Activated CD8-positive, alpha-beta T cell treated with anti-CD3 and anti-CD28 coated beads for 36 hours (primary cell): Measurements from ENCODE around the gene TOPBP1. TPM values are rescaled to one million over a fixed set of nuclear protein-coding genes. Genes with fewer than 3 reads are reported as not detected.
"Not testable (repeated sequence)": the region's sequence is repeated elsewhere in the genome, so short reads cannot be mapped to it uniquely, and the experiment has no call there.

Experiments used
- ATAC-seq: fragments of 200-7000 bp; cut with Tn5 transposase; one replicate; pipeline ENCODE4 v1.10.0; 2021; ENCODE audit warnings: mild to moderate bottlenecking, moderate library complexity
- CTCF ChIA-PET: fragments of 350-600 bp; sonication (Branson Sonifier 250); formaldehyde crosslinking; loops from one replicate; lab custom pipeline; 2021; ENCODE audit warnings: antibody characterized with exemption; lab: Charles Lee
- POLR2A ChIA-PET: fragments of 350-600 bp; sonication (Branson Sonifier 250); formaldehyde crosslinking; loops from one replicate; lab custom pipeline; 2021; ENCODE audit warnings: antibody characterized with exemption; lab: Charles Lee
- DNase-seq: peaks from one replicate; pipeline ENCODE4 v3.0.0-alpha.2; 2020
- H3K27ac Mint-ChIP-seq: one replicate; pipeline ENCODE4 v1.8.0; 2021; ENCODE audit warnings: mild to moderate bottlenecking, mixed read lengths
- H3K27me3 Mint-ChIP-seq: one replicate; pipeline ENCODE4 v1.8.0; 2021; ENCODE audit warnings: mixed read lengths
- H3K36me3 Mint-ChIP-seq: one replicate; pipeline ENCODE4 v1.8.0; 2021; ENCODE audit warnings: low read depth, mixed read lengths
- H3K4me1 Mint-ChIP-seq: one replicate; pipeline ENCODE4 v1.8.0; 2021; ENCODE audit warnings: low read depth, mixed read lengths
- H3K4me3 Mint-ChIP-seq: one replicate; pipeline ENCODE4 v1.8.0; 2021; ENCODE audit warnings: mild to moderate bottlenecking, moderate library complexity, mixed read lengths
- H3K9me3 Mint-ChIP-seq: one replicate; pipeline ENCODE4 v1.8.0; 2021; ENCODE audit warnings: mixed read lengths
- intact Hi-C: fragments of 100-400 bp; cut with micrococcal nuclease; formaldehyde crosslinking; loops from one replicate; pipeline ENCODE4 v1.10.0; 2022
- total RNA-seq, 2 experiments: library from RNA; stranded (reverse); gene quantifications; one replicate each; pipeline ENCODE4 v1.2.3, GENCODE V29; 2021
- TF ChIP-seq, protein P1 (sequence below): fragments of 200-600 bp; IDR thresholded peaks from one replicate; pipeline ENCODE4 v1.8.0; 2022; ENCODE audit warnings: antibody characterized with exemption, mild to moderate bottlenecking

The TOPBP1 gene
- total RNA-seq, 2 experiments from 2014 or later: 80.1 to 83.5 TPM

DNA sequence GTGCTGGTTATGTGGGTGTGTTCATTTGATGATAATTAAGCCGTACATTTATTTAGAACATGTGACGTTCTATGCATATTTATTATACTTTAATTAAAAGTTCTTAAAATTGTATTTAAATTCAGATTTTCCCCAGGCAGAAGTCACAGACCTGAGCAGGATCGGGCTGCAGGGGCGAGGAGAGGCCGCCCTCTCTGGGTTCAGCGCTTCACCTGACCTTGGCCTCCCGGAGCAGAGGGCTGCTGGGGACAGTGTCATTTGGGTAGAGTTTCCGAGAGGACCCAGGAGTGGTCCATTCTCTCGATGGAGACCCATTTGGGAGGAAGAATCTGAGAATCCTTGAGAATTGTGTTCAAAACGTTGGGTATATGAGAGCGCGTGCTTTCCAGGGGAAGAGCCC, 12.0 kb upstream of the TOPBP1 start:
- ATAC-seq (no peak), DNase-seq (no peak)
- Mint-ChIP-seq H3K9me3 (peaks cover 5% of the 10 kb centered on the region), H3K4me3 (no peak overlapping the region), H3K4me1 (no peaks in the 10 kb centered on the region), H3K27me3 (peaks cover 47% of the 10 kb centered on the region), H3K36me3 (no peaks in the 10 kb centered on the region), H3K27ac (no peak overlapping the region)
- TF ChIP-seq, protein P1, sequence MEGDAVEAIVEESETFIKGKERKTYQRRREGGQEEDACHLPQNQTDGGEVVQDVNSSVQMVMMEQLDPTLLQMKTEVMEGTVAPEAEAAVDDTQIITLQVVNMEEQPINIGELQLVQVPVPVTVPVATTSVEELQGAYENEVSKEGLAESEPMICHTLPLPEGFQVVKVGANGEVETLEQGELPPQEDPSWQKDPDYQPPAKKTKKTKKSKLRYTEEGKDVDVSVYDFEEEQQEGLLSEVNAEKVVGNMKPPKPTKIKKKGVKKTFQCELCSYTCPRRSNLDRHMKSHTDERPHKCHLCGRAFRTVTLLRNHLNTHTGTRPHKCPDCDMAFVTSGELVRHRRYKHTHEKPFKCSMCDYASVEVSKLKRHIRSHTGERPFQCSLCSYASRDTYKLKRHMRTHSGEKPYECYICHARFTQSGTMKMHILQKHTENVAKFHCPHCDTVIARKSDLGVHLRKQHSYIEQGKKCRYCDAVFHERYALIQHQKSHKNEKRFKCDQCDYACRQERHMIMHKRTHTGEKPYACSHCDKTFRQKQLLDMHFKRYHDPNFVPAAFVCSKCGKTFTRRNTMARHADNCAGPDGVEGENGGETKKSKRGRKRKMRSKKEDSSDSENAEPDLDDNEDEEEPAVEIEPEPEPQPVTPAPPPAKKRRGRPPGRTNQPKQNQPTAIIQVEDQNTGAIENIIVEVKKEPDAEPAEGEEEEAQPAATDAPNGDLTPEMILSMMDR: no peak
- intact Hi-C loops: no loop called here
- POLR2A ChIA-PET: no interaction called here
- CTCF ChIA-PET: interaction anchor here (1.3 kb wide), 1 partner anchor 10 kb away, joined by 4 read pairs; no protein-coding TSS in a partner anchor

DNA sequence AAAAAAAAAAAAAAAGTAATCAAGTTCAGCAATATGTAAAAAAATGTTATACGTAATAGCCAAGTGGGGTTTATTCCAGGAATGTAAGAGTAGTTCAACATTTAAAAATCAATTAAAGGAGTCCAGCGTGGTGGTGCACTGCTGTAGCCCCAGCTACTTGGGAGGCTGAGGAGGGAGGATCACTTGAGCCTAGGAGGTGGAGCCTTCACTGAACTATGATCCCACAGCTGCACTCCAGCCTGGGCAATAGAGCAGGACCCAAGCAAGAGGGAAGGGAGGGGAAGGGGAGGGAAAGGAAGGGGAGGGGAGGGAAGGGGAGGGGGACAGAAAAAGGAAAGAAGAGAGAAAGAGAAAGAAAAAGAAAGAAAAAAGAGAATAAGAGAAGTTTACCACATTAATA, 10.7 kb upstream of the TOPBP1 start:
- ChIA-PET CTCF (no interaction called here), POLR2A (no interaction called here)
- Mint-ChIP-seq H3K9me3 (no peaks in the 10 kb centered on the region), H3K27me3 (peaks cover 39% of the 10 kb centered on the region), H3K4me1 (no peaks in the 10 kb centered on the region), H3K36me3 (no peaks in the 10 kb centered on the region), H3K4me3 (no peak overlapping the region), H3K27ac (no peak overlapping the region)
- ATAC-seq (no peak), DNase-seq (no peak)
- intact Hi-C loops: no loop called here
- TF ChIP-seq, protein P1: no peak

DNA sequence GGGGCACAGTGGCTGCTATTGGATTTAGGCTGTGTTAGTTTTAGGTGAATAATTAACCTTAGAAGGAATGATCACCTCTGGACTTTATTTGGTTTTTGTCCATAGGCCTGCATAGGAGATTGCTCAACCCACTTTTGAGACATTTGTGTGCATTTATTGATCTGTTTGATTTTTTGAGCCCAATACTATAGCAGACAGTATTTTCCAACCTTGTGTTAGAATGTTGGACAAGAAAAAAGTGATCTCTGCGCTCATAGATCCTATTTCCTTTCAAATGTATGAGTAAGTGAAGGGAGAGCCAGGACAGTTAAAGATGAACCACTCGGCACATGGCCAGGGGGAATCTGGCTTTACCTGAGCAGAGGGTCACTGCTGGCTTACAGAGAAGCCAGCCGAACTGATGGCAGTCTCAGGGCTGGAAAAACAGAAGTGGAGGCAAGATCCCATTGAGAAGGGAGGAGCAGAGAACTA, 8.8 kb upstream of the TOPBP1 start:
- H3K4me1 Mint-ChIP-seq: no peaks in the 10 kb centered on the region
- H3K36me3 Mint-ChIP-seq: no peaks in the 10 kb centered on the region
- no peak overlapping the region for H3K27ac Mint-ChIP-seq
- H3K27me3 Mint-ChIP-seq: peaks cover 25% of the 10 kb centered on the region
- ATAC-seq (no peak), DNase-seq (no peak)
- POLR2A ChIA-PET: no interaction called here
- H3K4me3 Mint-ChIP-seq: no peak overlapping the region
- intact Hi-C loops: no loop called here
- CTCF ChIA-PET: no interaction called here
- TF ChIP-seq, protein P1: no peak
- no peaks in the 10 kb centered on the region for H3K9me3 Mint-ChIP-seq

DNA sequence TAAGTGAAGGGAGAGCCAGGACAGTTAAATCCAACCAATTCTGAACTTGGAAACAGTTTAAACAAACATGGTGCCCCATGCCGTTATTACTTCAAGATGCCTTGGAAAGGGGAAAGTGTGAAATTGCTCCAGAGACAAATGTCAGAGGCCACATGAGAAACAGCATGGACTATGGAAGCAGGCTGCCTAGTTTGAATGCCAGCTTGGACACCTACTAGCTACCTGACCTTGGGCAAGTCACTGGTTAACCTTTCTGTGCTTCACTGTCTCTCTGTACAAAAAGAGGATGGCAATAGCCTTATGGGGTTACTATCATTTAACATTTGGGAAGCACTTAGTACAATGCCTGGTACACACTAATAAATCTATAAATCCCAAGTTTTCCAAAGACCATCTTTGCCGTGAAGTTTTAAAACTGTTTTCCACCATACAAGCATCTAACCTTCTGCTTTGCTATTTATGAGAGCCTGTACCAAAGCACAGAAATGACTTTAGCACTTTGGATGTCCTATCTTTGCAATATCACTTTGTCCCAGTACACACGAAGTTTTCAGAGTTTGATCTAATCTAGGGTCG, 8.3 kb upstream of the TOPBP1 start:
- Mint-ChIP-seq H3K9me3 (no peaks in the 10 kb centered on the region), H3K27me3 (peaks cover 22% of the 10 kb centered on the region), H3K36me3 (no peaks in the 10 kb centered on the region), H3K27ac (no peak overlapping the region), H3K4me3 (no peak overlapping the region), H3K4me1 (no peaks in the 10 kb centered on the region)
- intact Hi-C loops: no loop called here
- ChIA-PET CTCF (no interaction called here), POLR2A (no interaction called here)
- TF ChIP-seq, protein P1: no peak
- ATAC-seq (no peak), DNase-seq (no peak)

DNA sequence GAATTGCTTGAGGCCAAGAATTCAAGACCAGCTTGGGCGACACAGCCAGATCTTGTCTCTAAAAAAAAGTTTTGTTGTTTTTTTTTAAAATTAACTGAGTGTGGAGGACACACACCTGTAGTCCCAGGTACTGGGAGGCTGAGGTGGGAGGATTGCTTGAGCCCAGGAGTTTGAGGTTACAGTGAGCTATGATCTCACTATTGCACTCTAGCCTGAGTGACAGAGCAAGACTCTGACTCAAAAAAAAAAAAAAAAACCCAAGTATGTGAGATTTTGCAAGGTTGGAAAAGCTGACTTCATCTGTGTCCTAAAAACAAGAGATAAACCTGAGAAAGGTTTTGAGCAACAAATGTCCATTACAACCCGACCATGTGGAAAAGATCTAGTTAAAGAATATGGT, 5.4 kb upstream of the TOPBP1 start:
- TF ChIP-seq, protein P1: no peak
- peaks cover 2% of the 10 kb centered on the region for H3K27me3 Mint-ChIP-seq
- DNase-seq (no peak), ATAC-seq (no peak)
- no peak overlapping the region for H3K27ac Mint-ChIP-seq
- H3K36me3 Mint-ChIP-seq: no peaks in the 10 kb centered on the region
- intact Hi-C loops: no loop called here
- peaks cover 16% of the 10 kb centered on the region for H3K4me1 Mint-ChIP-seq
- no peak overlapping the region for H3K4me3 Mint-ChIP-seq
- ChIA-PET CTCF (interaction anchor here (1.1 kb wide), 1 partner anchor 140 kb away, joined by 3 read pairs; no protein-coding TSS in a partner anchor), POLR2A (interaction anchor here (0.6 kb wide), 1 partner anchor 20 kb away, joined by 4 read pairs; no protein-coding TSS in a partner anchor)
- H3K9me3 Mint-ChIP-seq: no peaks in the 10 kb centered on the region

DNA sequence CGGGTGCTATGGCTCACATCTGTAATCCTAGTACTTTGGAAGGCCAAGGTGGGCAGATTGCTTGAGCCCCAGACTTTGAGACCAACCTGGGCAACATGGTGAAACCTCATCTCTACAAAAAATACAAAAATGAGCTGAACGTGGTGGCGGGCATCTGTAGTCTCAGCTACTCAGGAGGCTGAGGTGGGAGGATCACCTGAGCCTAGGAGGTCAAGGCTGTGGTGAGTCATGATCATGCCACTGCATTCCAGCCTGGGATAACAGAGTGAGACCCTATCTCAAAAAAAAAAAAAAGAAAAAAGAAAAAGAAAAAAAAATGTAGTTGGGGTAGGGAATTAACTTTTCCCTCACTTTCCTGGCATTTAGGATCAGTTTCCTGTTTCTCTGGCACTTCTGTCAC, 3.4 kb upstream of the TOPBP1 start:
- H3K9me3 Mint-ChIP-seq, H3K27me3 Mint-ChIP-seq, ATAC-seq, H3K27ac Mint-ChIP-seq, intact Hi-C loops, H3K4me3 Mint-ChIP-seq, DNase-seq, H3K36me3 Mint-ChIP-seq, POLR2A ChIA-PET: not testable (repeated sequence)
- CTCF ChIA-PET: interaction anchor here (1.0 to 2.0 kb wide), 3 partner anchors 24 to 228 kb away, joined by 3 to 6 read pairs (median 3); partner anchors contain the start of gene SRPRB
- peaks cover 20% of the 10 kb centered on the region for H3K4me1 Mint-ChIP-seq
